ENCODE data around the gene COL7A1. TPM values are rescaled to one million over a fixed set of nuclear protein-coding genes. Genes with fewer than 3 reads are reported as not detected.

COL7A1 gene
- total RNA-seq, 1 experiment from 2014 or later = 16.4 TPM

- POLR2A ChIA-PET (ENCODE audit: low non-redundant PET) = no interaction called here
Measured at GRCh38 chr3:48588230-48588629, 6.9 kb downstream of the COL7A1 start.

GRCh38 chr3:48587686-48588085 is 7.4 kb downstream of the COL7A1 start:
- CTCF ChIA-PET = no interaction called here
- H3K4me1 ChIP-seq (ENCODE audit: insufficient read depth, low read length, poor library complexity, severe bottlenecking) = no peaks in the 10 kb centered on the region
- POLR2A ChIA-PET (ENCODE audit: low non-redundant PET) = no interaction called here
- no TSS peak for BruUV-seq (replicated peaks)
- no peaks in the 10 kb centered on the region for H3K36me3 ChIP-seq (ENCODE audit: insufficient read depth, low read length, poor library complexity, severe bottlenecking)
- H3K27me3 ChIP-seq (replicated peaks; ENCODE audit: insufficient read depth, low read depth, low read length, poor library complexity) = no peaks in the 10 kb centered on the region
- no peak overlapping the region for H3K27ac ChIP-seq (ENCODE audit: low read depth, low read length, poor library complexity, severe bottlenecking)
- intact Hi-C loops (cut with micrococcal nuclease; ENCODE audit: unreplicated experiment) = no loop called here
- H3K4me3 ChIP-seq (ENCODE audit: low read depth, low read length, poor library complexity, severe bottlenecking) = no peak overlapping the region
- TF ChIP-seq EZH2 (IDR thresholded peaks at IDR 0.05; ENCODE audit: borderline replicate concordance, low read depth, low read length, poor library complexity, severe bottlenecking) (no peak), CTCF (conservative IDR thresholded peaks at IDR 0.05; ENCODE audit: low read depth, low read length) (no peak)
- H3K9me3 ChIP-seq (ENCODE audit: low read depth, low read length, poor library complexity, severe bottlenecking) = no peaks in the 10 kb centered on the region
- no peak for DNase-seq (ENCODE audit: low spot score)

More at GRCh38 chr3:48588230-48588629, 6.9 kb downstream of the COL7A1 start:
- TF ChIP-seq EZH2 (IDR thresholded peaks at IDR 0.05; ENCODE audit: borderline replicate concordance, low read depth, low read length, poor library complexity, severe bottlenecking) (no peak), CTCF (conservative IDR thresholded peaks at IDR 0.05; ENCODE audit: low read depth, low read length) (no peak)
- H3K4me1 ChIP-seq (ENCODE audit: insufficient read depth, low read length, poor library complexity, severe bottlenecking) = no peaks in the 10 kb centered on the region
- H3K27ac ChIP-seq (ENCODE audit: low read depth, low read length, poor library complexity, severe bottlenecking) = no peak overlapping the region
- BruUV-seq (replicated peaks) = no TSS peak
- H3K9me3 ChIP-seq (ENCODE audit: low read depth, low read length, poor library complexity, severe bottlenecking) = no peaks in the 10 kb centered on the region
- H3K36me3 ChIP-seq (ENCODE audit: insufficient read depth, low read length, poor library complexity, severe bottlenecking) = no peaks in the 10 kb centered on the region
- H3K27me3 ChIP-seq (replicated peaks; ENCODE audit: insufficient read depth, low read depth, low read length, poor library complexity) = no peaks in the 10 kb centered on the region
- no peak overlapping the region for H3K4me3 ChIP-seq (ENCODE audit: low read depth, low read length, poor library complexity, severe bottlenecking)
- CTCF ChIA-PET = no interaction called here
- intact Hi-C loops (cut with micrococcal nuclease; ENCODE audit: unreplicated experiment) = no loop called here
- DNase-seq (ENCODE audit: low spot score) = no peak

DNA sequence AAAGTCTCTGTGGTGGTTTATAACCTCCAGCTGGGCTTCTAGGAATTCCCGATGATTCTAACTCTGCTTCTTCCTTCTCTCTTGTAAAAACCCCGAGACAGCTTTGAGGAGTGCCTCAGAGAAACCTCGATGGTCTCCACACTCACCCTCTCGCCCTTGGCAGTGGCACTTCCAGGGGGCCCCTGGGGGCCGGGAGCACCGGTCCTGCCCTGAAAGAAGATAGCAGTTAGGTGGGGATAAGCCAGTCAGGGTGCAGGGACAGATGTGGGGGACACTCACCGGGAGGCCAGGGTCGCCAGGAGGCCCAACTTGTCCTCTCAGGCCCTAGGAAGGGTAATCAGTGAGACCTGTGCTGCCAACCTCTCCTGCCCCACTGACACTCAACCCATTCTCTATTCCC is 9.7 kb downstream of the COL7A1 start:
- no TSS peak for BruUV-seq (replicated peaks)
- Histone ChIP-seq H3K4me1 (ENCODE audit: insufficient read depth, low read length, poor library complexity, severe bottlenecking) (no peaks in the 10 kb centered on the region), H3K4me3 (ENCODE audit: low read depth, low read length, poor library complexity, severe bottlenecking) (no peak overlapping the region), H3K27me3 (replicated peaks; ENCODE audit: insufficient read depth, low read depth, low read length, poor library complexity) (no peaks in the 10 kb centered on the region), H3K36me3 (ENCODE audit: insufficient read depth, low read length, poor library complexity, severe bottlenecking) (no peaks in the 10 kb centered on the region), H3K9me3 (ENCODE audit: low read depth, low read length, poor library complexity, severe bottlenecking) (no peaks in the 10 kb centered on the region), H3K27ac (ENCODE audit: low read depth, low read length, poor library complexity, severe bottlenecking) (no peak overlapping the region)
- TF ChIP-seq CTCF (conservative IDR thresholded peaks at IDR 0.05; ENCODE audit: low read depth, low read length) = no peak
- TF ChIP-seq EZH2 (IDR thresholded peaks at IDR 0.05; ENCODE audit: borderline replicate concordance, low read depth, low read length, poor library complexity, severe bottlenecking) = no peak
- CTCF ChIA-PET = no interaction called here
- intact Hi-C loops (cut with micrococcal nuclease; ENCODE audit: unreplicated experiment) = no loop called here
- DNase-seq (ENCODE audit: low spot score) = no peak
- POLR2A ChIA-PET (ENCODE audit: low non-redundant PET) = no interaction called here

All from A673 (cell line).